ENCODE measurements around the gene NUP160. TPM values are rescaled to one million over a fixed set of nuclear protein-coding genes. Genes with fewer than 3 reads are reported as not detected.
"Not testable (repeated sequence)": the region's sequence is repeated elsewhere in the genome, so short reads cannot be mapped to it uniquely, and the experiment has no call there.

NUP160 gene
- polyA plus RNA-seq, 4 donors = 55.3 to 84.6 (median 68.6) TPM

DNA sequence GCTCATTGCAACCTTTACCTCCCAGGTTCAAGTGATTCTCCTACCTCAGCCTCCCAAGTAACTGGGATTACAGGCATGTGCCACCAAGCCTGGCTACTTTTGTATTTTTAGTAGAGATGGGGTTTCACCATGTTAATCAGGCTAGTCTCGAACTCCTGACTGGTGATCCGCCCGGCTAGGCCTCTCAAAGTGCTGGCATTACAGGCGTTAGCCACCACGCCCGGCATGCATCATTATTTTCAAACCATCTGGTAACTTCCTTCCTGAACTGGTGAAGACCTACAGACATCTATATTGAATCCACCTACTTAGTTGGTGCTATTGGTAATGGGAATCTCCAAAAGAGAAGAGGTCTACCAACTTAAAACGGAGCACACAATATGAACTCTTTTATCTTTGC is 110.3 kb downstream of the NUP160 start:
- DNase-seq (ENCODE audit: low read depth in 4 of 4, low spot score in 2 of 4) = not testable (repeated sequence)

GRCh38 chr11:47732271-47732670 is 115.9 kb downstream of the NUP160 start:
- DNase-seq (ENCODE audit: low read depth in 4 of 4, low spot score in 2 of 4) = no peak

GRCh38 chr11:47731475-47731874 is 116.7 kb downstream of the NUP160 start:
- DNase-seq (ENCODE audit: low read depth in 4 of 4, low spot score in 2 of 4) = no peak

Other genes starting within 250 kb of the NUP160 start
- 100 to 1,000 TPM in 3 of 4 donors, 10 to 100 TPM in 1; 98.2 to 117 (median 108) TPM for gene MTCH2, start 205.8 kb downstream of the NUP160 start, polyA plus RNA-seq (ENCODE audit: insufficient read length in 4 of 4)
- 10 to 100 TPM in 2 of 4 donors, 1 to 10 TPM in 2; 5.1 to 13.9 (median 10.2) TPM for gene AGBL2, start 133.0 kb downstream of the NUP160 start, polyA plus RNA-seq (ENCODE audit: insufficient read length in 4 of 4)
- gene FNBP4, start 81.0 kb downstream of the NUP160 start, polyA plus RNA-seq (ENCODE audit: insufficient read length in 4 of 4) = 100 to 1,000 TPM in 2 of 4 donors, 10 to 100 TPM in 2; 74.6 to 217 (median 143) TPM
- gene PTPRJ, start 132.2 kb upstream of the NUP160 start, polyA plus RNA-seq (ENCODE audit: insufficient read length in 4 of 4) = 10 to 100 TPM; 22.3 to 23.6 (median 23.3) TPM

All from left renal cortex interstitium (tissue), 4 donors.